ENCODE data around the gene GLYATL1.

- TF ChIP-seq CTCF (IDR thresholded peaks at IDR 0.05; ENCODE audit: control extremely low read depth in 1 of 3, insufficient read depth in 1 of 3, low read depth in 1 of 3, low read length in 3 of 3) (no peak), SP4 (IDR thresholded peaks at IDR 0.05; ENCODE audit: low read length) (no peak)
Observed at GRCh38 chr11:58905011-58905720, 34.1 kb upstream of the GLYATL1 start.
